Measurements from ENCODE around the gene STX1B.
"Not testable (repeated sequence)": the region's sequence is repeated elsewhere in the genome, so short reads cannot be mapped to it uniquely, and the experiment has no call there.

STX1B gene

DNA sequence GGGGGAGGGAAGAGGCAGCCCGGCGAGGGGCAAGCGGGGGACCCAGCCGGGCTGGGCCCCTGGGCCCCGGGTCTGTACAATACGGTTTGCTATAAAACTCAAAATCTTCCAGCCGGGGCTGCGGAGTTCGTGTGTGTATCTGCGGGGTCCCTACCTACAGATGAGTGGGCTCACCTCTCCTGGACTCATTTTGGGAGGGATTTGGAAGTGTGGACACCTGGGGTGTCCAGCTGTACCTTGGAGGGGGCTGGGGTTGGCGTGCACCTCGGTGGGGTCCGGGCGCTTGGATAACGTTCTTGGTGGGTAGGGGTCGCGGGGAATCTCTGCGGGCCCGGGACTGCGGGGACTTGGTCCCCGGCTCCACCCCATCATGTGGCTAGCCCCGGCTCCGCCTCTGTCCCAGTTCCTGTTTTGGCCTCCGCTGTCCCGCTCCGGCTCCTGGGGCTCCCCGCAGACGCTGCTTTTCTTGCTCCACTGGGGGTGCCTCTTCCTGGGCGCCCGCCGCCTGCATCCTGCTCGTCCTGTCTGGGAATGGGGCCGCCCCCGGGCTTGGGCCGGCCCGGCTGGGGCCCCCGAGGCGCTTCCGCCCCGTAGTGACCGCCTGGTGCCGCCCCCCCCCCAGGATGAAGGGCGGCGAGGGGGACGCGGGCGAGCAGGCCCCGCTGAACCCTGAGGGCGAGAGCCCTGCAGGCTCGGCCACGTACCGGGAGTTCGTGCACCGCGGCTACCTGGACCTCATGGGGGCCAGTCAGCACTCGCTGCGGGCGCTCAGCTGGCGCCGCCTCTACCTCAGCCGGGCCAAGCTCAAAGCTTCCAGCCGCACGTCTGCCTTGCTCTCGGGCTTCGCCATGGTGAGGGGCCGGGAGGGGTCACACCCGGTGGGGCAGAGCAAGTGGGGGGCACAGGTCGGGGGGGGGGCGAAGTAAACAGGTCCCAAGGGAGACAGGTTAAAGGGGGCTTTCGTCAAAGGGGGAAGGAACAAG, 61.5 kb downstream of the STX1B start, which contains the start of gene ORAI3:
Gene ORAI3 (plus strand): TSS at position 402 of the 983 bp plus-strand sequence. CDS start 222 bp downstream, at position 624.
- no peak for DNase-seq

DNA sequence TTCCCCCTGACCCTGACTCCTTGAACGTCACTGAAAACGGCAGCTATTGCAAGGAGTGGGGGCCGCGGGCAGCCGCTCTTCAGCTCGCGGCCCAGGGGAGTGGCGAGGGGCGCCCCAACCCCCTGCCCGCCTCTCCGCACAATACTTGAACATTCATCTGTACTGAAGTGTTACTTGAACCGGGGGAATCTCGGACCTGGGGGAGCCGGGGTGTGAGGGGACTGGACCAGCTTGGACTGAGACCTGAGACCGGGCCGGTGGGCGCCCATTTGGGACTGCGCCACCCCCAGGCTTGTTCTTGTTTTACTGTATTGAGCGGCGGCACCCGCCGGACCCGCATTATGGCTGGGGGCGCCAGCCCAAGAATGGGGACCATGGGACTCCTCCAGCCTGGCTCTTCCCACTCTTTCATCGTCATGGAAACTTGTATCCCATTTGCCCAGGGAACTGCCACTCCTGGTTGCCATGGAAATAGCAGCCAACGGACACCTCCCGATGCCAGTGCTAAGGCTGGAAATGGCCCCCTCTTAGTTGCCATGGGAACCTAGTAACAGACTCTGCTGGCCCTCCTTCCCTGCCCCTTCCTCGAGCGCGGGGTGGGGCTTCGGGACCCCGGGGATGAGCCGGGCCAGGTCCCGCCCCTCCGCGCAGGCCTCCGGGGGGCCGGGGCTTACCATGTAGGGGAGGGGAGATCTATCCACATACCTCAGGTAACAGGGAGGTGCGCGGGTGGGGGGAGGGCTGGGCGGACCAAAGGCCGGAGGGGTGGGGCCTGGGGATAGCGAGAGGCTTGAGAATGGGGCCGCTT, 62.4 kb downstream of the STX1B start:
- peak; percentile 91 for DNase-seq

GRCh38 chr16:30947541-30947858, 62.9 kb downstream of the STX1B start:
- DNase-seq: no peak

DNA sequence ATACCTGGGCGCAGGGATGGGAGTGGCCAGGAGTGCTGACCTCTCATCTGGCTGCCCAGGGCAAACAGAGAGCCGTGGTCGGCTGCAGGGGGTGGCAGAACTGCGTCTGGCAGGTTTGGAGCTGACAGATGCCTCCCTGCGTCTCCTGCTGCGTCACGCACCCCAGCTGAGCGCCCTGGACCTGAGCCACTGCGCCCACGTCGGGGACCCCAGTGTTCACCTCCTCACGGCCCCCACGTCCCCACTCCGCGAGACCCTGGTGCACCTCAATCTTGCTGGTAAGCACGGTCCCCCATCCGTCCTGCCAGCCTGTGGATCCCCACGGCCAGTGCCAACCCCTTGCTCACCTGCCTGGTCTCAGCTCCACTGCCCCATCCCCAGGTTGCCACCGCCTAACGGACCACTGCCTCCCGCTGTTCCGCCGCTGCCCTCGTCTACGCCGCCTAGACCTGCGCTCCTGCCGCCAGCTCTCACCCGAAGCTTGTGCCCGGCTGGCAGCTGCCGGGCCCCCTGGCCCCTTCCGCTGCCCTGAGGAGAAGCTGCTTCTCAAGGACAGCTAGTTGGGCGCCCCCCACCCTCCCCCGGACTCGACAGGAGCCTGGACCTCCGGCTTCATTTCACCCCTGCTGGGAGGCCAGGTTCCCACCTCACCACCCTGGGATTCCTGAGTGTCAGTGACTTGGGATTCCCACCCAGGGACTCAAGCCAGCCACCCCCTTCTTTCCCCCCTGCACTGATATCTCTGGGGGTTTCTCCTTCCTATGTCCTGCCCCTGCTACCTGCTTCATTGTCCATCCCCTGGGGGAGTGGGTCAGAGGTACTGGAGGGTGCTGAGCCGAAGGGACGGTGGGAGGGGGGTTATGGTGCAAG, 63.5 kb downstream of the STX1B start:
- DNase-seq: no peak

GRCh38 chr16:30944352-30944751, 66.1 kb downstream of the STX1B start:
- no peak for DNase-seq

DNA sequence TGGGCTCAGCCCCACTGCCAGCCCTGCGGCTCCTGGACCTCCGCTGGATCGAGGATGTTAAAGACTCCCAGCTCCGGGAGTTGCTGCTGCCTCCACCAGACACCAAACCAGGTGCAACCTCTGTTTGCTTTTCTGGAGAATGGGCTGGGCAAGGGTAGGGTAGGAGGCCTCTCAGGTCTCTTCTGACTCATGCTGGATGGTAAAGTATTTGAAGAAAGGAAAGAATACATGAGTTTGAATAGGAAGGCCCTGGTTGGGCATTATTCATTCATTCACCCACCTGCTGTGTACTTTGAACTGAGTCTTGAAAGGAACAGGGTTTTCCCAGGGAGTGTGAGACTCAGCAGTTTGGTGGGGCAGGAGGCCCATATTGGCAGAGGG, 68.0 kb downstream of the STX1B start:
- no peak for DNase-seq

DNA sequence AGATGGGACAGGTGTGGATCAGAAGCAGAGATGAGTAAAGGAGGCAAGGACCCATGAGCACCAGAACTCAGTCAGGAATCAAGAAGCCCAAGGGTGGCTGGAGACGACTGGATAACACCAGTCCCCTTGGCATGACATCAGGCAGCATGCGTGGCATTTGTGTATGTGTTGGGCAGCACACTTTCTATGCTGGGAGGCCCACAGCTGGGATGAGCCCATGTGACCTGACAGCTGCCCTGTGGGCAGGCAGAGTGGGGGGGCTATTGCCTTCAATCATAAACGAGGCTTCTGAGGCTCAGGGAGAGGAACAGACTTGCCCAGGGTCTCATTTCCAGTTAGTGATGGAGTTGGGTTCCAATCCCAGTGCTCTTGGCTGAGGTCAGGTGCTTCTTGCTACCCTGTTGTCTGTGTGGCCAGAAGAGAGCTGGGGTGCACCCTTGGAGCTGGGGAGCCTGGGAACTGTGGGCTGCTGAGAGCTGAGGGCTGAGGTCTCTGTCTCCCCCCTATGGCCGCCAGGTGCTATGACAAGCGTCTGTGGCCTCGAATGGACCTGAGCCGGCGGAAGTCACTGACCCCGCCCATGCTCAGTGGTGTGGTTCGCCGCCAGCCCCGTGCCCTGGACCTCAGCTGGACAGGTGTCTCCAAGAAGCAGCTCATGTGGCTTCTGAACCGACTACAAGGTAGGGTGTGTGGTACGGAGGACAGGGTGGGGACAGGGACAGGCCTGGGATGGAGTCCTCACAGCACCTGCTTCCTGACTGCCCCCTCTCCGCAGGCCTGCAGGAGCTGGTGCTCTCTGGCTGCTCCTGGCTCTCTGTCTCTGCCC, 68.6 kb downstream of the STX1B start:
- DNase-seq: peak; percentile 60

GRCh38 chr16:30939571-30939970, 70.9 kb downstream of the STX1B start:
- DNase-seq: not testable (repeated sequence)
